NB4 (cell line): ENCODE results near the gene STAC.

Experiments
- DNase-seq: peaks from one replicate; pipeline ENCODE4 v3.0.0; 2010; ENCODE audit warnings: low read depth
- H3K4me3 ChIP-seq: one replicate; pipeline ENCODE4 v1.5.1; 2011; ENCODE audit warnings: mild to moderate bottlenecking, low read depth, low read length, moderate library complexity
- CTCF ChIP-seq: IDR thresholded peaks from one replicate; pipeline ENCODE4 v1.5.1; 2012; ENCODE audit warnings: low read depth, low read length
- MAX ChIP-seq: IDR thresholded peaks from 2 replicates; pipeline ENCODE4 v1.6.1; 2011; ENCODE audit warnings: low read depth, low read length
- MYC ChIP-seq: IDR thresholded peaks from 2 replicates; pipeline ENCODE4 v1.6.1; 2011; ENCODE audit warnings: low read depth, low read length
- POLR2A ChIP-seq: IDR thresholded peaks from 2 replicates; pipeline ENCODE4 v1.6.1; 2011; ENCODE audit warnings: mild to moderate bottlenecking; ENCODE audit not compliant: insufficient read length; ENCODE audit errors: extremely low read depth

STAC gene

GRCh38 chr3:36483709-36484108 is 103.4 kb downstream of the STAC start:
- no peak overlapping the region for H3K4me3 ChIP-seq
- DNase-seq, result no peak
- TF ChIP-seq MAX, result no peak
- TF ChIP-seq MYC, result no peak
- no peak for TF ChIP-seq CTCF
- TF ChIP-seq POLR2A, result no peak

- H3K4me3 ChIP-seq, result no peak overlapping the region
- TF ChIP-seq MYC (no peak), MAX (no peak), CTCF (no peak), POLR2A (no peak)
- no peak for DNase-seq
These were observed 104.1 kb downstream of the STAC start for GRCh38 chr3:36484386-36484785.

- no peak for DNase-seq
- H3K4me3 ChIP-seq, result no peak overlapping the region
- TF ChIP-seq POLR2A, result no peak
- TF ChIP-seq MAX, result no peak
- TF ChIP-seq CTCF, result no peak
- no peak for TF ChIP-seq MYC
These were observed 105.9 kb downstream of the STAC start for GRCh38 chr3:36486009-36486795.

GRCh38 chr3:36487616-36488015 is 107.3 kb downstream of the STAC start:
- TF ChIP-seq CTCF (no peak), POLR2A (no peak), MYC (no peak)
- no peak for DNase-seq
- no peak overlapping the region for H3K4me3 ChIP-seq

- no peak overlapping the region for H3K4me3 ChIP-seq
- TF ChIP-seq MAX (no peak), POLR2A (no peak), CTCF (no peak), MYC (no peak)
- DNase-seq, result no peak
These were observed 107.9 kb downstream of the STAC start for GRCh38 chr3:36488077-36488789.
